Testis (tissue), 2 donors: Measurements from ENCODE around the gene FARS2.

Experiments
- CTCF ChIP-seq, 3 experiments: fragments of 450-650 bp in 2 of 3; fragments of 200-600 bp in 1 of 3; sonication (generic) in 1 of 3; IDR thresholded peaks; one replicate each; pipeline ENCODE4 v1.5.1; 2016 to 2019; ENCODE audit warnings: antibody characterized with exemption in 3 of 3, mild to moderate bottlenecking in 2 of 3, moderate library complexity in 1 of 3
- POLR2A ChIP-seq: fragments of 450-650 bp; IDR thresholded peaks from one replicate; pipeline ENCODE4 v1.6.1; 2017; ENCODE audit warnings: antibody characterized with exemption, mild to moderate bottlenecking, moderate library complexity

- no peak for TF ChIP-seq CTCF (IDR thresholded peaks at IDR 0.05)
- no peak for TF ChIP-seq POLR2A
These were observed 8.9 kb downstream of the FARS2 start for GRCh38 chr6:5270093-5270680.
